DND-41 (cell line): Measurements from ENCODE around the gene POLE3.

Experiments used
- ATAC-seq: fragments of 200-7000 bp; cut with Tn5 transposase; 3 replicates; pipeline ENCODE4 v1.9.1; 2021; ENCODE audit warnings: low read depth; ENCODE audit not compliant: insufficient read depth
- DNase-seq: peaks from one replicate; pipeline ENCODE4 v3.0.0-alpha.2; 2020
- H2AFZ ChIP-seq: 2 replicates; pipeline ENCODE4 v1.6.0; 2012; ENCODE audit warnings: low read depth, low read length
- H3K27ac ChIP-seq: 2 replicates; pipeline ENCODE4 v1.5.1; 2012; ENCODE audit warnings: low read length, inconsistent platforms
- H3K27me3 ChIP-seq: fragments of 200-600 bp; sonication (generic); 2 replicates; pipeline ENCODE4 v1.6.0; 2012; ENCODE audit warnings: low read length, mild to moderate bottlenecking, inconsistent platforms; ENCODE audit not compliant: insufficient read depth, poor library complexity
- H3K36me3 ChIP-seq: 2 replicates; pipeline ENCODE4 v1.5.1; 2012; ENCODE audit warnings: low read length, inconsistent platforms; ENCODE audit not compliant: insufficient read depth
- H3K4me1 ChIP-seq: 2 replicates; pipeline ENCODE4 v1.5.1; 2012; ENCODE audit warnings: mild to moderate bottlenecking, low read length; ENCODE audit not compliant: insufficient read depth
- H3K4me2 ChIP-seq: 2 replicates; pipeline ENCODE4 v1.6.0; 2012; ENCODE audit warnings: mild to moderate bottlenecking, moderate library complexity, low read length, inconsistent platforms; ENCODE audit not compliant: insufficient read depth
- H3K4me3 ChIP-seq, 2 experiments: fragments of 200-600 bp in 1 of 2; shearing (Covaris generic) in 1 of 2; 2 replicates each; pipeline ENCODE4 v1.5.1; 2012 to 2016; ENCODE audit warnings: inconsistent platforms in 2 of 2, low read length in 2 of 2, mild to moderate bottlenecking in 2 of 2, low read depth in 1 of 2, moderate library complexity in 1 of 2
- H3K79me2 ChIP-seq: 2 replicates; pipeline ENCODE4 v1.6.0; 2012; ENCODE audit warnings: low read length, inconsistent platforms; ENCODE audit not compliant: insufficient read depth
- H3K9ac ChIP-seq: 2 replicates; pipeline ENCODE4 v1.6.0; 2012; ENCODE audit warnings: low read depth, mild to moderate bottlenecking, inconsistent platforms, low read length, moderate library complexity
- H3K9me3 ChIP-seq: 2 replicates; pipeline ENCODE4 v1.5.1; 2012; ENCODE audit warnings: low read length, moderate library complexity, mild to moderate bottlenecking, inconsistent platforms; ENCODE audit not compliant: insufficient read depth, severe bottlenecking
- H4K20me1 ChIP-seq: 2 replicates; pipeline ENCODE4 v1.6.0; 2012; ENCODE audit warnings: low read length; ENCODE audit not compliant: insufficient read depth
- CTCF ChIP-seq: IDR thresholded peaks from 2 replicates; pipeline ENCODE4 v1.5.1; 2012; ENCODE audit warnings: borderline replicate concordance, low read length, moderate library complexity, mild to moderate bottlenecking; ENCODE audit not compliant: poor library complexity, severe bottlenecking; ENCODE audit errors: extremely low read depth
- EZH2 ChIP-seq: IDR thresholded peaks from 3 replicates; pipeline ENCODE4 v1.6.1; 2012; ENCODE audit warnings: borderline replicate concordance, low read depth, mild to moderate bottlenecking, moderate library complexity, low read length, inconsistent platforms; ENCODE audit not compliant: severe bottlenecking

POLE3 gene

GRCh38 chr9:113417370-113417769, 6.9 kb upstream of the POLE3 start:
- H3K9me3 ChIP-seq: no peaks in the 10 kb centered on the region
- ATAC-seq (no peak), DNase-seq (no peak)
- no peak overlapping the region for H2AFZ ChIP-seq
- no peak for TF ChIP-seq EZH2
- TF ChIP-seq CTCF: no peak
- no peaks in the 10 kb centered on the region for H3K36me3 ChIP-seq
- H3K9ac ChIP-seq: no peak overlapping the region
- no peak overlapping the region for H3K27ac ChIP-seq
- no peaks in the 10 kb centered on the region for H3K79me2 ChIP-seq
- no peaks in the 10 kb centered on the region for H3K27me3 ChIP-seq
- no peaks in the 10 kb centered on the region for H3K4me1 ChIP-seq
- no peak overlapping the region for H3K4me2 ChIP-seq
- H4K20me1 ChIP-seq: no peaks in the 10 kb centered on the region
- H3K4me3 ChIP-seq: no peak overlapping the region

GRCh38 chr9:113416149-113416721, 5.8 kb upstream of the POLE3 start:
- H2AFZ ChIP-seq: no peak overlapping the region
- H3K79me2 ChIP-seq: no peaks in the 10 kb centered on the region
- no peak overlapping the region for H3K4me2 ChIP-seq
- H3K9ac ChIP-seq: no peak overlapping the region
- no peaks in the 10 kb centered on the region for H3K9me3 ChIP-seq
- no peaks in the 10 kb centered on the region for H3K36me3 ChIP-seq
- TF ChIP-seq CTCF: no peak
- TF ChIP-seq EZH2: no peak
- no peaks in the 10 kb centered on the region for H3K27me3 ChIP-seq
- no peak for DNase-seq
- no peaks in the 10 kb centered on the region for H4K20me1 ChIP-seq
- H3K4me1 ChIP-seq: peaks cover 8% of the 10 kb centered on the region
- H3K4me3 ChIP-seq: no peak overlapping the region
- no peak for ATAC-seq
- H3K27ac ChIP-seq: no peak overlapping the region

- peak overlapping the region; percentile 82 for H3K9ac ChIP-seq
- H3K9me3 ChIP-seq: no peaks in the 10 kb centered on the region
- H3K4me1 ChIP-seq: peaks cover 26% of the 10 kb centered on the region
- TF ChIP-seq CTCF (no peak), EZH2 (no peak)
- ATAC-seq (peak; percentile 33), DNase-seq (no peak)
- no peaks in the 10 kb centered on the region; the same call in 1 of the 2 replicates for H4K20me1 ChIP-seq
- peak overlapping the region; percentile 77 to 82 for H3K4me3 ChIP-seq
- peak overlapping the region; percentile 80 for H2AFZ ChIP-seq
- peaks cover 21% of the 10 kb centered on the region for H3K79me2 ChIP-seq
- H3K4me2 ChIP-seq: peak overlapping the region; percentile 94
- peaks cover 23% of the 10 kb centered on the region for H3K36me3 ChIP-seq
- peak overlapping the region; percentile 97 for H3K27ac ChIP-seq
- H3K27me3 ChIP-seq: no peaks in the 10 kb centered on the region
Measured at GRCh38 chr9:113409883-113410206, 630 bp downstream of the POLE3 start.
